ENCODE measurements around the gene TRIM7. TPM values are rescaled to one million over a fixed set of nuclear protein-coding genes. Genes with fewer than 3 reads are reported as not detected.
"Not testable (repeated sequence)": the region's sequence is repeated elsewhere in the genome, so short reads cannot be mapped to it uniquely, and the experiment has no call there.

Gene TRIM7
- total and polyA plus RNA-seq, 12 donors: 0.55 to 6.3 (median 3.8) TPM

DNA sequence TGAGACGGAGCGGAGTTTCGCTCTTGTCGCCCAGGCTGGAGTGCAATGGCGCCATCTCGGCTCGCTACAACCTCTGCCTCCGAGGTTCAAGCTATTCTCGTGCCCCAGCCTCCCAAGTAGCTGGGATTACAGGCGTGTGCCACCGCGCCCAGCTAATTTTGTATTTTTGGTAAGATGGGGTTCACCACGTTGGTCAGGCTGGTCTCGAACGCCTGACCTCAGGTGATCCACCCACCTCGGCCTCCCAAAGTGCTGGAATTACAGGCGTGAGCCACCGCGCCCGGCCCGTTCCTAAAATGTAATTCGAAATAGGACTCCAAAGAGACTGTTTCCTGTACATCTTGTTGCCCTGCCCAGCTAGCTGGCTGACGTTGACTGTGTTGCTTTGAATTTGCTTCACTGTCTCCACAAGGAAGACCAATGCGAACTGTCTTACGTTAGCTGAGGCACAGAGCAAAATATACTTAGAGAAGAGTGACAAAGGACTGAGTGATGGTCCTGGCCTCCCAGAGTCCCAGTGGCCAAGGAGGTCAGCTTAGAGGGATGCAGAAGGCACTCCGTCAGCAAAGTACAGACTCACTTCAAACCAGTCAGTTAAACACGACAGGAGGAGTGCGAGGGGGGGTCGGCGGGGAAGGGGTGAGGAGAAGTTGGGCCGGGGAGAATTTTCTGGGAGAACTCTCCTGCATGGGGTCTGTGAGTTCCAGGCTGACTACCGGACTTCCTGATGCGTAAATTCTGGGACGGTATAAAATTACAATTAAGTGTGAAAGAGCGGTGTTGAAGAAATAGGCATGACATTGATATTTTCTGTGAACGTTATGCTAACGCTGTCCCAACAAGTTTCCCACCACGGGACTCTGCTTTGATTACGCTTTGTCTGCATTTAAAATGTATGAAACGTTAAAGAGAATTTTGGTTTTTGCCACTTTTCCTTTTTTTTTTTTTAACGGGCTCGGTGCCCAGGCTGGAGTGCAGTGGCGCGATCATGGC is 11.3 kb upstream of the TRIM7 start:
- WGBS, 4 donors: 38 to 52% (median 45%) methylated on average over 44 of the region's 44 CpGs
- H3K27ac ChIP-seq: no peak overlapping the region
- no peak for DNase-seq
- intact Hi-C loops (cut with DNase I): loop anchor here in 1 of 2 donors (5.0 kb wide), 1 partner anchor 36 kb away; no protein-coding TSS in a partner anchor
- TF ChIP-seq, protein P1, sequence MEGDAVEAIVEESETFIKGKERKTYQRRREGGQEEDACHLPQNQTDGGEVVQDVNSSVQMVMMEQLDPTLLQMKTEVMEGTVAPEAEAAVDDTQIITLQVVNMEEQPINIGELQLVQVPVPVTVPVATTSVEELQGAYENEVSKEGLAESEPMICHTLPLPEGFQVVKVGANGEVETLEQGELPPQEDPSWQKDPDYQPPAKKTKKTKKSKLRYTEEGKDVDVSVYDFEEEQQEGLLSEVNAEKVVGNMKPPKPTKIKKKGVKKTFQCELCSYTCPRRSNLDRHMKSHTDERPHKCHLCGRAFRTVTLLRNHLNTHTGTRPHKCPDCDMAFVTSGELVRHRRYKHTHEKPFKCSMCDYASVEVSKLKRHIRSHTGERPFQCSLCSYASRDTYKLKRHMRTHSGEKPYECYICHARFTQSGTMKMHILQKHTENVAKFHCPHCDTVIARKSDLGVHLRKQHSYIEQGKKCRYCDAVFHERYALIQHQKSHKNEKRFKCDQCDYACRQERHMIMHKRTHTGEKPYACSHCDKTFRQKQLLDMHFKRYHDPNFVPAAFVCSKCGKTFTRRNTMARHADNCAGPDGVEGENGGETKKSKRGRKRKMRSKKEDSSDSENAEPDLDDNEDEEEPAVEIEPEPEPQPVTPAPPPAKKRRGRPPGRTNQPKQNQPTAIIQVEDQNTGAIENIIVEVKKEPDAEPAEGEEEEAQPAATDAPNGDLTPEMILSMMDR (IDR thresholded peaks at IDR 0.05): no peak
- TF ChIP-seq POLR2A (IDR thresholded peaks at IDR 0.05): no peak
- H3K9me3 ChIP-seq (replicated peaks in 1 of 3): no peaks in the 10 kb centered on the region
- H3K36me3 ChIP-seq (replicated peaks in 1 of 2): no peaks in the 10 kb centered on the region
- H3K4me3 ChIP-seq: peak overlapping the region in 1 of 4 donors; percentile 40
- peaks cover 0 to 8% of the 10 kb centered on the region in 2 donors for H3K4me1 ChIP-seq (replicated peaks in 1 of 2)
- no peaks in the 10 kb centered on the region for H3K27me3 ChIP-seq

GRCh38 chr5:181214249-181214648 is 9.3 kb upstream of the TRIM7 start:
- DNase-seq; H3K9me3 ChIP-seq (replicated peaks in 1 of 3); H3K4me1 ChIP-seq (replicated peaks in 1 of 2); H3K36me3 ChIP-seq (replicated peaks in 1 of 2); H3K27me3 ChIP-seq; H3K4me3 ChIP-seq; intact Hi-C loops (cut with DNase I); H3K27ac ChIP-seq: not testable (repeated sequence)
- WGBS, 4 donors: 85 to 91% (median 87%) methylated on average over 10 of the region's 10 CpGs

DNA sequence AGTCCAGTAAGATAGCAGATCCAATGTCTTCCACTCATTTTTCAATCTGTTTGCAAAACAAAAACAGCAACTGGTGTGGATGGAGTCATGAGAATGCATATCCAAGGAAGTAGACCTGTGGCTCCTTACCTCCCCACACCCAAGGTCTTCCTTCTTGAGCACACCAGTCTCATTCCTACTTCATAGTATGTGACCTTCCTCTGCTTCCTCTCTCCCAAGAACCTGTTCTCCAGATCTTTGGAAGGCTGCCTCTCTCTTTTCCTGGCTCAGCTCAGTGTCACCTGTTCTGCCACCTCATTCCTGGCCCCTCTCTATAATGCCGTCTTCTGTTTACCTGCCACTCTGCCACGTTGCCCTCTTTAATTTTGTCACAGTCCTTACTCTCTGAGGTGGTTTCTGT is 7.9 kb upstream of the TRIM7 start:
- TF ChIP-seq, protein P1 (IDR thresholded peaks at IDR 0.05): no peak
- TF ChIP-seq POLR2A (IDR thresholded peaks at IDR 0.05): no peak
- Histone ChIP-seq H3K27ac (no peak overlapping the region), H3K4me1 (replicated peaks in 1 of 2) (peaks cover 0 to 8% of the 10 kb centered on the region in 2 donors), H3K27me3 (no peaks in the 10 kb centered on the region), H3K36me3 (replicated peaks in 1 of 2) (no peaks in the 10 kb centered on the region), H3K9me3 (replicated peaks in 1 of 3) (no peaks in the 10 kb centered on the region), H3K4me3 (no peak overlapping the region)
- no peak for DNase-seq
- intact Hi-C loops (cut with DNase I): no loop called here
- WGBS, 4 donors: 76 to 82% (median 80%) methylated on average over 2 of the region's 2 CpGs

GRCh38 chr5:181212080-181212479 is 7.1 kb upstream of the TRIM7 start:
- DNase-seq: no peak
- 91 to 95% (median 92%) methylated on average over 6 of the region's 6 CpGs for WGBS, 4 donors
- intact Hi-C loops (cut with DNase I): no loop called here
- no peak overlapping the region for H3K4me3 ChIP-seq
- no peaks in the 10 kb centered on the region for H3K27me3 ChIP-seq
- no peak overlapping the region for H3K27ac ChIP-seq
- TF ChIP-seq, protein P1 (IDR thresholded peaks at IDR 0.05): no peak
- no peak for TF ChIP-seq POLR2A (IDR thresholded peaks at IDR 0.05)
- peaks cover 0 to 1% of the 10 kb centered on the region in 2 donors for H3K4me1 ChIP-seq (replicated peaks in 1 of 2)
- H3K36me3 ChIP-seq (replicated peaks in 1 of 2): no peaks in the 10 kb centered on the region
- no peaks in the 10 kb centered on the region for H3K9me3 ChIP-seq (replicated peaks in 1 of 3)

Measured in adrenal gland (tissue), 12 donors.